ENCODE measurements around the gene NBAS. TPM values are rescaled to one million over a fixed set of nuclear protein-coding genes. Genes with fewer than 3 reads are reported as not detected.
A peak's percentile ranks its signal among the peaks of the same experiment; 100 is the strongest.

NBAS gene
- total and polyA plus RNA-seq, 9 of the 15 experiments (the other 6 are each of a cell fraction or from before 2014, with no cell fraction given): 15.3 to 94.4 (median 69.9) TPM

GRCh38 chr2:15553519-15553918 is 7.6 kb downstream of the NBAS start (continued):
- TF ChIP-seq MLLT1 (IDR thresholded peaks at IDR 0.05) (peak in 1 of 2 experiments; percentile 37; a peak in 1 of 4 replicates), NFIC (IDR thresholded peaks at IDR 0.05) (peak; percentile 19; the same call in 1 of the 2 replicates), AFF1 (IDR thresholded peaks at IDR 0.05; ENCODE audit: low read depth in 1 of 2, partially characterized antibody in 2 of 2) (peak in 1 of 2 experiments; percentile 81), KDM1A (IDR thresholded peaks at IDR 0.05) (peak in 1 of 2 experiments; percentile 70; a peak in 1 of 4 replicates), NEUROD1 (IDR thresholded peaks at IDR 0.05; ENCODE audit: borderline replicate concordance, low read depth, low read length, partially characterized antibody) (peak; percentile 38), NR0B1 (IDR thresholded peaks at IDR 0.05; ENCODE audit: partially characterized antibody) (no peak), TARDBP (IDR thresholded peaks at IDR 0.05) (no peak), HMGN3 (IDR thresholded peaks at IDR 0.05; ENCODE audit: borderline replicate concordance, extremely low read depth, insufficient read length, low read depth, low read length) (no peak), NCOA2 (IDR thresholded peaks at IDR 0.05; ENCODE audit: partially characterized antibody in 2 of 2) (no peak), SRSF3 (IDR thresholded peaks at IDR 0.05; ENCODE audit: insufficient read depth, low read length) (no peak), ARID1B (IDR thresholded peaks at IDR 0.05) (peak; percentile 53), PCBP2 (IDR thresholded peaks at IDR 0.05; ENCODE audit: low read depth, low read length, poor library complexity, severe bottlenecking) (peak; percentile 88), ZNF444 (CRISPR knock-in tag; IDR thresholded peaks at IDR 0.05) (peak; percentile 56; the same call in 1 of the 2 replicates), EP300 (IDR thresholded peaks at IDR 0.05; ENCODE audit: low read length) (0 out of 2 replicates have a peak, but pooled peaks have one; percentile 23), COPS2 (conservative IDR thresholded peaks at IDR 0.05) (no peak), MITF (IDR thresholded peaks at IDR 0.05) (no peak), HNRNPK (IDR thresholded peaks at IDR 0.05; ENCODE audit: low read depth, low read length, poor library complexity, severe bottlenecking) (peak; percentile 81), MECOM (CRISPR knock-in tag; IDR thresholded peaks at IDR 0.05) (no peak)

All from K562 (cell line).